SU-DHL-6 (cell line): Measurements from ENCODE around the gene TMEM161A.

Experiments
- H2AFZ ChIP-seq: fragments of 200-600 bp; sonication (generic); 2 replicates; pipeline ENCODE4 v1.6.1; 2014; ENCODE audit warnings: low read depth, mild to moderate bottlenecking, moderate library complexity, mixed read lengths, antibody characterized with exemption, low read length; ENCODE audit not compliant: severe bottlenecking
- H3F3A ChIP-seq: fragments of 200-600 bp; shearing (Covaris generic); 2 replicates; pipeline ENCODE4 v1.6.0; 2016; ENCODE audit warnings: antibody characterized with exemption, mild to moderate bottlenecking; ENCODE audit not compliant: insufficient read depth
- H3K27ac ChIP-seq: fragments of 200-600 bp; sonication (generic); 2 replicates; pipeline ENCODE4 v1.5.1; 2016; ENCODE audit warnings: low read depth, mild to moderate bottlenecking, low read length, moderate library complexity, mixed read lengths
- H3K27me3 ChIP-seq: fragments of 200-600 bp; sonication (generic), shearing (Covaris generic); 2 replicates; pipeline ENCODE4 v1.6.0; 2014; ENCODE audit warnings: mild to moderate bottlenecking, low read length
- H3K36me3 ChIP-seq: fragments of 200-600 bp; sonication (generic); 2 replicates; pipeline ENCODE4 v1.6.1; 2014; ENCODE audit warnings: mild to moderate bottlenecking, low read length, mixed read lengths
- H3K4me2 ChIP-seq: fragments of 300-600, 200-600 bp; shearing (Covaris generic), sonication (generic); 2 replicates; pipeline ENCODE4 v1.6.0; 2014; ENCODE audit warnings: low read length, low read depth, mild to moderate bottlenecking; ENCODE audit not compliant: poor library complexity, severe bottlenecking
- H3K4me3 ChIP-seq: fragments of 200-600 bp; sonication (generic); 2 replicates; pipeline ENCODE4 v1.5.1; 2014; ENCODE audit warnings: antibody characterized with exemption, low read length, mild to moderate bottlenecking, mixed read lengths; ENCODE audit not compliant: insufficient read depth, poor library complexity, severe bottlenecking
- H3K79me2 ChIP-seq: fragments of 200-600 bp; sonication (generic); 2 replicates; pipeline ENCODE4 v1.6.1; 2014; ENCODE audit warnings: mild to moderate bottlenecking, low read length, moderate library complexity; ENCODE audit not compliant: insufficient read depth
- H3K9ac ChIP-seq: fragments of 200-600 bp; sonication (generic); 2 replicates; pipeline ENCODE4 v1.7.0; 2014; ENCODE audit warnings: mild to moderate bottlenecking, low read length
- H3K9me2 ChIP-seq: fragments of 200-600 bp; sonication (generic); replicated peaks from 2 replicates; pipeline ENCODE4 v1.6.1; 2014; ENCODE audit warnings: low read length; ENCODE audit not compliant: insufficient read depth
- H3K9me3 ChIP-seq: fragments of 200-600 bp; sonication (generic); 2 replicates; pipeline ENCODE4 v1.6.1; 2014; ENCODE audit warnings: low read length, mixed read lengths; ENCODE audit not compliant: insufficient read depth
- H4K20me1 ChIP-seq: fragments of 200-600 bp; sonication (generic); 2 replicates; pipeline ENCODE4 v1.6.1; 2014; ENCODE audit warnings: low read depth, mild to moderate bottlenecking, antibody characterized with exemption, low read length, moderate library complexity, mixed read lengths
- EZH2phosphoT487 ChIP-seq: fragments of 200-600 bp; sonication (generic), shearing (Covaris generic); conservative IDR thresholded peaks from 2 replicates; pipeline ENCODE4 v1.6.1; 2018; ENCODE audit warnings: mild to moderate bottlenecking, antibody characterized with exemption, low read length, moderate library complexity, mixed read lengths
- TF ChIP-seq, protein P1 (sequence below): fragments of 200-600 bp; sonication (generic); IDR thresholded peaks from one replicate; pipeline ENCODE4 v1.5.1; 2017; ENCODE audit warnings: antibody characterized with exemption, mild to moderate bottlenecking, low read length, moderate library complexity; ENCODE audit not compliant: insufficient read depth, poor library complexity, severe bottlenecking

The TMEM161A gene

GRCh38 chr19:19075126-19075525, 63.2 kb downstream of the TMEM161A start:
- H3K4me3 ChIP-seq, result no peak overlapping the region
- H3K79me2 ChIP-seq, result 0 out of 2 replicates have a peak, but pooled peaks cover 6% of the 10 kb centered on the region
- no peaks in the 10 kb centered on the region for H3K9me2 ChIP-seq
- H3K9me3 ChIP-seq, result no peaks in the 10 kb centered on the region
- TF ChIP-seq EZH2phosphoT487, result no peak
- TF ChIP-seq, protein P1, sequence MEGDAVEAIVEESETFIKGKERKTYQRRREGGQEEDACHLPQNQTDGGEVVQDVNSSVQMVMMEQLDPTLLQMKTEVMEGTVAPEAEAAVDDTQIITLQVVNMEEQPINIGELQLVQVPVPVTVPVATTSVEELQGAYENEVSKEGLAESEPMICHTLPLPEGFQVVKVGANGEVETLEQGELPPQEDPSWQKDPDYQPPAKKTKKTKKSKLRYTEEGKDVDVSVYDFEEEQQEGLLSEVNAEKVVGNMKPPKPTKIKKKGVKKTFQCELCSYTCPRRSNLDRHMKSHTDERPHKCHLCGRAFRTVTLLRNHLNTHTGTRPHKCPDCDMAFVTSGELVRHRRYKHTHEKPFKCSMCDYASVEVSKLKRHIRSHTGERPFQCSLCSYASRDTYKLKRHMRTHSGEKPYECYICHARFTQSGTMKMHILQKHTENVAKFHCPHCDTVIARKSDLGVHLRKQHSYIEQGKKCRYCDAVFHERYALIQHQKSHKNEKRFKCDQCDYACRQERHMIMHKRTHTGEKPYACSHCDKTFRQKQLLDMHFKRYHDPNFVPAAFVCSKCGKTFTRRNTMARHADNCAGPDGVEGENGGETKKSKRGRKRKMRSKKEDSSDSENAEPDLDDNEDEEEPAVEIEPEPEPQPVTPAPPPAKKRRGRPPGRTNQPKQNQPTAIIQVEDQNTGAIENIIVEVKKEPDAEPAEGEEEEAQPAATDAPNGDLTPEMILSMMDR, result no peak
- no peak overlapping the region for H3K9ac ChIP-seq
- no peak overlapping the region for H3K4me2 ChIP-seq
- no peaks in the 10 kb centered on the region for H4K20me1 ChIP-seq
- no peaks in the 10 kb centered on the region for H3K27me3 ChIP-seq
- no peak overlapping the region for H3K27ac ChIP-seq
- H3K36me3 ChIP-seq, result no peaks in the 10 kb centered on the region
- no peaks in the 10 kb centered on the region for H3F3A ChIP-seq
- no peak overlapping the region for H2AFZ ChIP-seq

DNA sequence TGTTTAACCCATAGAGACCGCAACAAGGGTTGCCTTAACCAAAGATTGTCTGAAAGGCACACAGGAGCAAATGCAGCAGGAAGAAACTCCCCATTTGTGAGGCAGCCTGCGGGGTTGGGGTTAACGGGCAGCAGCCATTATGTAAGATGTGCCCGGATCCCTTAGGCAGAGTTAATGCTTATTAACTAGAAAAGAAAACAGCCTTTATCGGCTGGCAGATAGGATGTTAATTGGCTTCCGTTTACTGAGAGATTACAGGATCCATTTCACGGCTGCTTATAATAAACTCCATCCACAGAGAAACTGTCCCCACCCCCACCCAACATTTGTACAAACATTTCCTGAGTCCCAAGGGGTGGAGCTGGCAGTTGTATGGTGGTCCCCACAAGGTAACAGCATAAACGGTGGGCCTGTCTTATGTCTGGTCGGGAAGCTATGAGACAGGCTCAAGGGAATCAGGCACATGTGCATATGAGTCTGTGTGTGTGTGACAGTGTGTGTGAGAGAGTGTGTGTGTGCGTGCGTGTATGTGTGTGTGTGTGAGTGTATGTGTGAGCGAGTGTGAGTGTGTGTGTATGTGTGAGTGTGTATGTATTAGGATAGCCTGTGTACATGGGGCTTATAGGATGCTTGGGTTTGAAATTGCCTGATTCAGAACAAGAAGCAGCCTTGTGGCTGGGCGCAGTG, 63.9 kb downstream of the TMEM161A start:
- H3K4me3 ChIP-seq, result no peak overlapping the region
- H2AFZ ChIP-seq, result no peak overlapping the region
- no peak overlapping the region for H3K4me2 ChIP-seq
- H3K79me2 ChIP-seq, result 0 out of 2 replicates have a peak, but pooled peaks cover 6% of the 10 kb centered on the region
- H3K36me3 ChIP-seq, result no peaks in the 10 kb centered on the region
- no peaks in the 10 kb centered on the region for H3F3A ChIP-seq
- H3K9ac ChIP-seq, result no peak overlapping the region
- no peaks in the 10 kb centered on the region for H3K9me2 ChIP-seq
- H4K20me1 ChIP-seq, result no peaks in the 10 kb centered on the region
- no peaks in the 10 kb centered on the region for H3K9me3 ChIP-seq
- TF ChIP-seq, protein P1, result no peak
- TF ChIP-seq EZH2phosphoT487, result no peak
- H3K27ac ChIP-seq, result no peak overlapping the region
- H3K27me3 ChIP-seq, result no peaks in the 10 kb centered on the region

DNA sequence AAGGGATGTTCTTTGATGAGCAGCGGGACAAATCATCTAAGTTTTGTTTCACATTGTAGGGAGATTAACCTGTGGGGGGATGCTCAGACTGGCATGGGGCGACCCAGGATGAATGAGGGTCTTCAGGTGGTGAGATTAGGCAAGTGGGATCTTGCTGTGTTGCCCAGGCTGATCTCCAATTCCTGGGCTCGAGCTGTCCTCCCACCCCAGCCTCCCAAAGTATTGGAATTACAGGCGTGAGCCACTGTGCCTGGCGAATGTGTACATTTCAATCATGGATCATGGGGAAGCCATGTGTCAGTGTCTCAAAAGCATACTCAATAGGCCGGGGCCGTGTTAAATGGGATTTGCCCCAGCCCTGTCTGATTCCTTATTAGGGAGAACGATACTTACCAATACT, 66.4 kb downstream of the TMEM161A start:
- Histone ChIP-seq H3K9me3 (no peaks in the 10 kb centered on the region), H3K9ac (no peak overlapping the region), H4K20me1 (no peaks in the 10 kb centered on the region), H3K36me3 (no peaks in the 10 kb centered on the region), H3K4me3 (no peak overlapping the region), H3K27me3 (no peaks in the 10 kb centered on the region), H3K27ac (no peak overlapping the region), H2AFZ (no peak overlapping the region), H3K9me2 (no peaks in the 10 kb centered on the region), H3K4me2 (no peak overlapping the region), H3K79me2 (peaks cover 15% of the 10 kb centered on the region), H3F3A (0 out of 2 replicates have a peak, but pooled peaks cover 4% of the 10 kb centered on the region)
- TF ChIP-seq, protein P1, result no peak
- TF ChIP-seq EZH2phosphoT487, result no peak
